A549 (cell line): ENCODE measurements around the gene RASGRP1.

ENCODE experiments used
- CTCF ChIP-seq: fragments of >200 bp; sonication (Bioruptor Twin); formaldehyde crosslinking; IDR thresholded peaks from 3 replicates; pipeline ENCODE4 v1.5.1; 2016
- EHMT2 ChIP-seq: fragments of 200-600 bp; sonication (generic); IDR thresholded peaks from 2 replicates; pipeline ENCODE4 v1.6.1; 2016; ENCODE audit warnings: antibody characterized with exemption, low read depth, mild to moderate bottlenecking, moderate library complexity
- EP300 ChIP-seq, 2 experiments: fragments of >200 bp; sonication (Bioruptor Twin); formaldehyde crosslinking; IDR thresholded peaks; 2 replicates in 1 of 2; 3 replicates in 1 of 2; pipeline ENCODE4 v1.6.1; 2016 to 2017
- KDM1A ChIP-seq: fragments of 200-600 bp; sonication (generic); IDR thresholded peaks from 2 replicates; pipeline ENCODE4 v1.6.1; 2016; ENCODE audit warnings: low read depth, mild to moderate bottlenecking
- NPAS2 ChIP-seq: fragments of 250-450 bp; sonication (Bioruptor Pico); IDR thresholded peaks from 2 replicates; pipeline ENCODE4 v1.8.0; 2022; ENCODE audit warnings: mild to moderate bottlenecking, moderate library complexity, borderline replicate concordance
- POLR2A ChIP-seq: IDR thresholded peaks from 2 replicates; pipeline ENCODE4 v1.6.1; 2012; ENCODE audit warnings: mild to moderate bottlenecking, low read length
- RAD21 ChIP-seq, 2 experiments: fragments of >200 bp in 1 of 2; sonication (Bioruptor Twin) in 1 of 2; formaldehyde crosslinking in 1 of 2; IDR thresholded peaks in 1 of 2; conservative IDR thresholded peaks in 1 of 2; 2 replicates in 1 of 2; 3 replicates in 1 of 2; pipeline ENCODE4 v1.6.1; 2012 to 2018; ENCODE audit warnings: inconsistent platforms in 1 of 2
- REST ChIP-seq: fragments of 200-600 bp; sonication (generic); IDR thresholded peaks from 2 replicates; pipeline ENCODE4 v1.6.1; 2016; ENCODE audit warnings: antibody characterized with exemption, mild to moderate bottlenecking, moderate library complexity
- SMC3 ChIP-seq: fragments of >200 bp; sonication (Bioruptor Twin); formaldehyde crosslinking; IDR thresholded peaks from 3 replicates; pipeline ENCODE4 v1.6.1; 2018; ENCODE audit warnings: inconsistent platforms
- TF ChIP-seq, protein P1 (sequence below): fragments of 450-650 bp; IDR thresholded peaks from 2 replicates; pipeline ENCODE4 v1.6.1; 2014; ENCODE audit warnings: antibody characterized with exemption

- no peak for TF ChIP-seq POLR2A
- no peak for TF ChIP-seq EHMT2
- TF ChIP-seq, protein P1, sequence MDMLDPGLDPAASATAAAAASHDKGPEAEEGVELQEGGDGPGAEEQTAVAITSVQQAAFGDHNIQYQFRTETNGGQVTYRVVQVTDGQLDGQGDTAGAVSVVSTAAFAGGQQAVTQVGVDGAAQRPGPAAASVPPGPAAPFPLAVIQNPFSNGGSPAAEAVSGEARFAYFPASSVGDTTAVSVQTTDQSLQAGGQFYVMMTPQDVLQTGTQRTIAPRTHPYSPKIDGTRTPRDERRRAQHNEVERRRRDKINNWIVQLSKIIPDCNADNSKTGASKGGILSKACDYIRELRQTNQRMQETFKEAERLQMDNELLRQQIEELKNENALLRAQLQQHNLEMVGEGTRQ = no peak
- no peak for TF ChIP-seq CTCF
- no peak for TF ChIP-seq EP300 (IDR thresholded peaks at IDR 0.05)
- no peak for TF ChIP-seq KDM1A
- TF ChIP-seq SMC3 = no peak
- no peak for TF ChIP-seq RAD21 (conservative IDR thresholded peaks at IDR 0.05 in 1 of 2, IDR thresholded peaks at IDR 0.05 in 1 of 2)
- TF ChIP-seq REST = no peak
- TF ChIP-seq NPAS2 (CRISPR knock-in tag) = no peak
Measured at GRCh38 chr15:38549222-38549621, 15.4 kb downstream of the RASGRP1 start.
